GM19043 (cell line): ENCODE data around the gene PBX1.

Experiments used
- ATAC-seq: cut with Tn5 transposase; IDR thresholded peaks from one replicate; pipeline ENCODE4 v1.9.1; 2021; ENCODE audit warnings: low read depth; ENCODE audit not compliant: unreplicated experiment

Gene PBX1

DNA sequence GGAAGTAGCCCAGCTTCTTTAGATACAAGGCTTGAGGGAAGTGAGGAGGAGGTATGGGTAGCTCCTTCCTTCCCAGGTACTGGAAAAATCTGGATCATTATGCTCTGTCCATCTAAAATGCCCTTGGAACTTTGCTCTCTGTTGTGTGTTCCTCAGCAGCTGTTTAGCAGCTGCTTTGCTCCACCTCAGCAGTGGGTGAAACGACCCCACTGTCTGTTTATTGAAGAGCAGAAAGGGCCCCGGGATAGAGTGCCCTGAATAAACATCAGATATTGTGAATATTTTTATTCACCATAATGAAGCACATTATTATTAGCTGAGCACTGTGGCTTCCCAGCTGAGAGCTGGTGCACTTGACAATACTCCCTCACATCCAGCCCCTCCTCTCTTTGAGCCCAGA, 237.9 kb downstream of the PBX1 start:
- ATAC-seq: no peak

DNA sequence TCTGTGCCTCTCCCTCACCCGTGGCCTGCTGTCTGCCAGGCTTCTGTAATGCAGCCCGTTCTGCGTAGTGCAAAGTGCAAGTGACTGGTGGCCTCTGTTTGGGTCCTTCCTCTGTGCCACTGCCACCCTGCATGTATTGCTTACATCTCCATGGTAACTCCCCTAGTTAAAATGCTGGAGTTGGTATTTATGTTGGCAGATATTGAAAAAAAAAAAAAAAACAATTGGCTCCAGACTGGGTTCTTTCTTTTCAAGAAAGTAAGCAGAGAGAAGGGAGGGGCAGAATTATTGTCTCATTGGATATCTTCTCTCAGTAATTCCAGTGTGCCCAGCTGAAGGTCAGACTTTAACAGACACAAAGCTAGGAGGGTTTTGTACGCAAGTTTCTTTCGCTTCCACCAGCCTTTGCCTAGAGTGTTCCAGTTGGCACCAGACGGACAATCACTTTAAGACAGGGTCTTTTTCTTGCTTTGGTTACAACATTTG, 242.3 kb downstream of the PBX1 start:
- no peak for ATAC-seq

DNA sequence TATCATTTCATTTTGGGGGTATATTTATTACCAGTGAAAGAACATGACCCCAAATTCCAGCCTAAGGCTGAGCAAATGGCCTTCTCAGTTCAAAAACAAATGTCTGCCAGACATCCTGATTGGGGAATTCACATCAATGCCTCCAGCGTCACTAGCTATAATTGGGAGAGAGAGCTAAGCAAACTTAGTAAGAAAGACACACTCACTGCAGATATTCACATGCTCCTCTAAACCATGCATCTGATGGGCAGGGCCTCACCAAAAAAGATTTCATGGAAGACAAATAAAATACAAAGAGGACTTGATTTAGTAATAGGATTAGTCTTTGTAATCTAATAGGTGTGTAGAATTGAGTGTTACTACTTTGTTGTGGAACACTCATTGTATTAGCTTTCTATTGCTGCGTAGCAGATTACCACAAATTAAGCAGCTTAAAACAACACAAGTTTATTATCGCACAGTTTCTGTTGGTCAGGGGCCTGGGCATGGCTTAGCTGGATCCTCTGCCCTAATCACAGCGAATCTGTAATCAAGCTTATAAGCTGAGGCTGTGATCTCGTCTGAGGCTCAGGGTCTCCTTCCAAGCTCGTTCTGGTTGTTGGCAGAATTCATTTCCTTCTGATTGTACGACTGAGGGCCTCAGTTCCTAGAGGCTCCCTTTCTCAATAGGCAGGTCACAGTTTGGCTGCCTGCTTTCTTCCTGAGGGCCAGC, 243.0 kb downstream of the PBX1 start:
- ATAC-seq: no peak

DNA sequence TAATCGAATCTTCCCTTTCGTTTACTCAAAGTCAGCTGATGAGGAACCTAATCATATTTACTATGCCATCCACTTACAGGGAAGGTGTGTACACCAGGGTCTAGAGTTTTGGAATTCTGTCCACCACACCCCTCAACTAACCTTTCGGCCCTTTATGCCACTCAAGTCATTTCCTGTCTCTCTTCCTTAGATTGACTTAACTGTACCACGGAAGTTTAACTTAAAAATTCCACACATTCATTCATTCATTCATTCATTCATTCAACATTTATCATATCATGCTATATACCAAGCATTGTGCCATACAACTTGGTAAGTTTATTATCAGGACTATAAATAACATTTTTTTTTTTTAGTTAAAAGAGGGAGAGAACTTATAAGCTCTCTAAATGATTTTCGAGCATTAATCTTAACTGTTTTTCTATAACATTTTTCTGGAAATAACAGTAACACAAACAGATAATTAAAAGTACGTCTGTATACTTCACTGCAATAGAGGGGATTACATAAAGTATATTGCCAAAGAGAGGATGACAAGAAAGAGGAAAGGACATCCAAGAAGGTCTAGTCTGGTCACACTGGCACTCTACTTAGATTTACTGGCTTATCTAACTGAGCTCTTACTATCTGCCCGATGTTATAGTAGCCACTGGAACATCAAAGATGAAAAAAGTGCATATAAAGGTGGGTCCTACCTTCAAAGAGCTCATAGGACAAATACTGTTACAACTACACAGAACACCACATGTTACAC, 243.7 kb downstream of the PBX1 start:
- no peak for ATAC-seq

DNA sequence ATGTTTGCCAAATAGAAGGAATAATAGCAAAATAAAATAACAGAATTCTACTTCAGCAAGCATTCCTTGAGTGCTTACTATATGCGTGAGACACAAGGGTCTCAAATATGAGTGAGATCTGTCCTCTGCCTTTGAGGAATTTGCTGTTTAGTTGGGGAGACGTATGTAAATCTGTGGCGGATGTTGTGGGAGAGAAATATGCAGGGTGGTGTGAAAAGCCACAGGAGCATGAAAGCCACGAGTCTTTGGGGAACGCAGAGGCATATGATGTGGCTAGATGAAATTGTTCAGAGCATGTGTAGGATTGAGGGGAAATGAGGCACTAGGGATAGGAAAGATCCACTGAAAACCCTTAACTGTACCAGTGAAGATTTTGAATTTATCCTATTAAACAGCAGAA, 244.4 kb downstream of the PBX1 start:
- ATAC-seq: no peak

DNA sequence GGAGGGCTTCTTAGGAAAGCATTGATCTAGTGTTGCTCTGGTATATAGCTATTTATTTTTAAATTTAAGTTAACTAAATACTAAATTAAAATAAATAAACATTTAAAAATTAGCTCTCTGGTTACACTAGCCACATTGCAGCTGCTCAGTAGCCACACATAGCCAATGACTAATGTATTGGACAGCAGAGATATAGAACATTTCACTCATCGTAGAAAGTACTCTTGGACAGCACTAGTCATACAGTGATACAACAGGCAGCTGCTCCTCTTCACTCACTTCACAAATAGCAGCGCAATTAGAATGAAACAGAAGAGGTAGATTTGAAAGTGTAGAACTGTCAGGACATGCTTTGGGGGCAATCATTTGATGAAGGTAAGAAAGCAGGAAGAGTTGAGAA, 245.4 kb downstream of the PBX1 start:
- no peak for ATAC-seq

DNA sequence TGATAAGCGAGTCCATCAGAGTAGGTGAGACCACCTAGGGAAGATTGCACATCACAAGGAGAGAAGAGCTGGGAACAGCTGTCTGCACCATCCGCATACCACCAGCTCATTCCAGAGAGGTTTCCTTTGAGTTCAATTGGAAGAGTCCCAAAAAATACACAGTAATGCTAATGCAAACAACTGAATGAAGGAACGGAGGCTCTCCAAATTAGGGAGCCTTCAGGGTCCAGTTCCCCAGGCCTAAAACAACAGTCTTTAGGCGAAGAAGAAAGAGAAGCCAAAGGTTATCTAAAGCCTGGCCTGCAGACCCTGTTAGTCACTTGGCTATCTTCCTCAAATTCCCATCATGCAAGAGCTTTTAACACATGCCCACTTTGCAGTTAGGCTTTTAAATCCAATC, 246.4 kb downstream of the PBX1 start:
- ATAC-seq: no peak

DNA sequence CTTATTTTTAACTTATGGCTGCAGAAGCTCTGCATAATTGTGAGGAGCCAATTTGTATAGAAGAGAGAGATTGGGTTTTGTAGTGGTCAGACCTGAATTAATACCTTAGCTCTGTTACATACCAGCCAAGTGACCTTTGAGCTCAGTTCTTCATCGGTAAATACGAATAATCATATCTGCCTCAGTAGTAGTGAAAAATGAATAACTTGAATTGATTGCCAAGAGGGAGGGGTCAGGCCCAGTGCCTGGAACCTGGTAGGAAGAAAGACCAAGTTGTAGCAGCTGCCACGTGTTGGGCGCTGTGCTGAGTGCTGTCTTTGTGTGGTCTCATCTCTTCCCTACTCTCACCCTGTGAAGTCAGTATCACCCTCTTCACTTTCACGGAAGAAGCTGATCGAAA, 247.5 kb downstream of the PBX1 start:
- ATAC-seq: no peak

DNA sequence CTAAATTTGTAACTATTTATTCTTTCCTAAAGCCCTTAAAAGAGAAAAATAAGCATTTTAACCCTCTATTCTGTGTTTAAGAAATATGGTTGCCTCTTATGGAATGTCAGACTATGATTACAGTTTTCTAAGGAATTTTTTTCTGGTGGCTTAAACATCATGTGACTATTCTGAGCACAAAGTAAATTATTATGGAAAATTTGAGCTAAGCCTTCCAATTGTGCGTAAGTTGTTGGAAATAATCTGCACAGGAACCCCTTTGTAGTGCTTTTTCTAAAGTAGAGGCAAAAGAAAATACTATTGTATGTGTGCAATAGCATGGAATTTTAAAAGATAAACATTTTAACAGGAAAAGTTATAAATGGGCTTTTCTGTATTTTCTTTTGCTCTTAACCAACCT, 254.8 kb downstream of the PBX1 start:
- ATAC-seq: no peak

DNA sequence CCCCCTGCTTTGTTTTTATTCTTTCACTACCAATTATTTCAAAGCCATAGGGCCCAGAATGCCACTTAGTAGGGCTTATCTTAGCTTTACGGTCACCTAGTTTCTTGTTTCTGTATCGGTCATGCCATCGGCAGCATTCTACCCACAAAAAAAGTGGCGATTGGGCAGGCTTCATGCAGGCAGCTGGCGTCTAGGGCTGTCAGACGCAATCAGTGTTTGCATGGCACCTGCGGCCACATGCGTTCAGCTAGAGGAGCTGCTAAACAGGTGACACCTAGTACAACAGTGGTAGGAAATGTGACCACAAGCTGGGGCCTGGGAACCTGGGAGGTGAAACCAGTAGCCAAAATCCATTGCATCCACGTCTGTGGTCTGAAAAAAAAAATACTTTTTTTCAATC, 262.7 kb downstream of the PBX1 start:
- ATAC-seq: no peak

DNA sequence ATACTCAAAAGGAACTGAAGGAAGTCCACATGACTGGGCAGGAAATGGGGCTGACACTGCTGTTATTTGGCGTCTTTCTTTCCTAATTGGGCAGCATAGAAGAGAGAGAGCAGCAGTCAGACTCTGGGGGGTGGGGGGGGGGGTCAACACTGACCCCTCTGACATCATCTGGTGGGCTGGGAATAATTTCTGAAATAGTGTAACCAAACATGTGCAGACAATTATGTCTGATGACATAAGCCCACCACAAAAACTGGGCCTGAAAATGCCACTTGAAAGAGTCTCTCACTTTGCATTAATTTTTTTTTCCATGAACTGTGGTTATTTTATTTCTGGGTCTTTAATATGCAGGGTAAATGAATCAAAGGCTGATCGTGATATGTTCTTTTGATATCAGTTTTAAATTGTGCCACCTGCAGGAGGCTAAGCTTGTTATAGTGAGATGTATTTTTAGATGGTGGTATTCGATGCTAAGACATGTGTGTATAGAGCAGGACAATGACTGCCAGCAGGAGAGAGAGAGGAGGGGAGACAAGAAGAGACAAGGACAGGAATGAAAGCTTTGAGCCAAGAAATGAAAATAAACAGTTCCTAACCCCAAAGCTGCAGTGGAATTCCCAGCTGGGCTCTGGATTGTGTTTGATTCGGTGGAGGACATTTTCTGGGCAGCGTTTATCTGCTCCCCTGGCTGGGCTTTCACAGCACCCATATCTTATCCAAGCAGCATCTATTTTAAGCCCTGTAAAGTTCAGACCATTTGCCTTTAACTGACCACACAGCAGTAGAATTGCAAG, 264.7 kb downstream of the PBX1 start:
- ATAC-seq: no peak

DNA sequence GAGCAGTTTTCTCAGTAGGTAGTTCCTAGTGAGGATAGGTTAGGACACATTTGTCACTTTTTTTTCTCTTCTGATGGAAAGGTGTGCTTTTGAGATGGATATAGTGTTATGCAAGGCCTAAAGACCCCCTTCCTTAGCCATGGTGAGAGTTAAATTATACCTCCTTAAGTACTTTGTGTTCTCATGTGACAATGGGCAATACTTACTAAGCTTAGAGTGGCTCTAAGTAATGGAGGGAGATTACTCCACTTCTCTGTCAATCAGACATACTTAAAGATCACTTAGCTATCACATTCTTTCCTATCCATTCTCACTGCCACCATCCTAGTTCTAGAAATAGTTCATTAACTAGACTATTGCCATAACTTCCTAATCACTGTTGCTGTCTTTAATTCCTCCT, 265.6 kb downstream of the PBX1 start:
- no peak for ATAC-seq

DNA sequence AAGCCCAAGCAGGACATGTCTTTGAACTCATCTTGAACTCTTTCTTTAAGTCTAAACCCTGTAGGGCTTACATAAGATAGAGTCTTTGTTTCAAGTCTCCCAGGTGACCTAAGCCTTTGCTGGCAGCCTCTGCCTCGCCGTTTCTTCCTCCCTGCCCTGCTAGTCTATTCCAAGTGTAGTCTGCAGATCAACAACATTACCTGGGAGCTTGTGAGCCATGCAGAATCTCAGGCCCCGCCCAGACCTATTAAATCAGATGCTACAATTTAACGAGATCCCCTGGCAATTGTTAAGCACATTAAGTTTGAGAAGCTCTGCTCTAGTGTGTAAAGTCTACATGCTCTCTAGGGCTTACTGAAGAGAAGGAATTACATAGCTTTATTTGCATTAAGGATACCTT, 271.6 kb downstream of the PBX1 start:
- ATAC-seq: no peak

DNA sequence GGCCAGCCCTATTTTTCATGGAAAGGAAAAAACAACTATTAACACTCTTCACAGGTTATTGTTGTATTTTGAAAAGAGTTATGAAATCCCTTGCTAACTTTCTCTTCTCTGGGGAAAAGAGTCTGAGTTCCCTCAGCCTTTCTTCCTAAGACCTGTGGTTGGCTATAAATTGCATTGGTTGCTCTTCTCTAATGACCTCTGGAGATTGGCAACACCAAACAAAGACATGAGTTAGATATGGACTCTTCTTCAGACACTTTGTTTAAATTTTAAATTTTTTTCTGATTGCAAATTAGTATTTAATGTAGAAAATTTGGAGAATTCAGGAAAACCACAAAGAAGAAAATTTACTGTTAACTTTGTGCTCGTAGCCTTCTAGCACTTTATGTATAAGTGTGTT, 275.7 kb downstream of the PBX1 start:
- ATAC-seq: no peak

DNA sequence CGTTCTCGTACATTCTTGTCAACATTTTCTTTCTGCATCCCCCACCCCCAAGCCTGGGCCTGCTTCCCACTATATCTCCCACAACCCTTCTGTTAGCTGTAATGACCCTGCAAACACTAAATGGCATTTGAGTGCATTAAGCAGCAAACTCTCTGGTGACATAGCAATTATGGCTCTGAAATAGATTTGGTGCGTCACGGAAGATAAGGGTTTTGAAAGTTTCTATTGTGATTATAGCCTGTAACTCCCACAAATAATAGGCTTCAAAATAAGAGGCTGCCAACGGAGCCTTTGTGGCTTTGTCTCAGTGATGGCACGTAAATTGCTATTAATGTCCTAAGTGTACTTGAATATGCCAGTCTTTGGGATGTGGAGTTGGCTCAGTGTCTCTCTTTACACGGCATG, 277.6 kb downstream of the PBX1 start:
- no peak for ATAC-seq

DNA sequence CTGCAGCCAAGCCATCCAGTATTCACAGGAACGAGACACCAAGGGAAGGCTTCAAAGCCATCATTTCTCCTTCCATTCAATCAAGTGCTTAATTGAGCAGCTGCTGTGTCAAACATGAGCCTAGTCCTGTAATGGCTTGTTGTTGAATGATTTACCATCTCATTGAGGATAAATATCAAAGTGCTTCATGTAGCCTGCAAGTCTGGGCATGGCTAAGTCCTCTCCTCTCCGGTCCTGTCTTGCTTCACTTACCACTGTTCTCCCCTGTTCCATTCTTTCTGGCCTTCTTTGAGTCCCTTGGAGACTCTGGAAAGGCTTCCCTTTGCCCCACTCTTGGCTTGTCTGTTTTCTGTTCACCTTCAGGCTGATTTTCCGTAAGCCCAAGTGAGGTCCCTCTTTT, 279.8 kb downstream of the PBX1 start:
- ATAC-seq: no peak

DNA sequence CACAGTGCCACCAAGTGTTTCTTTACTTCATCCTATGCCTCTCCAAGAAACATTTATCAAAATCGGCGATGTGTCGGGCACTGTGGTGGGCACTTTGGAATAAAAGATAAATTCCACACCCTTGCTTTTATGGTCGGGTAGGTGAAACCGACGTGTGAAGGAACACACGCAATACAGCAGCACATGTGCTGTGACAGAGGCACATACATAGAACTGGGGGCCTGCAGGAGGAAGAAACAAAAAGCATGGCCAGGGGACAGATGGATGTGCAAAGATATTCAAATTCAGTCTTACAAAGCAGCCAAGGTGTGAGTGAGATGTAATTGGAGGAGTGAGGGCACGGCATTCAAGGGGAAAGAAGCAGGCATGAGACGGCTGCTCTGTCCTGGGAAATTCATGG, 282.0 kb downstream of the PBX1 start:
- no peak for ATAC-seq

DNA sequence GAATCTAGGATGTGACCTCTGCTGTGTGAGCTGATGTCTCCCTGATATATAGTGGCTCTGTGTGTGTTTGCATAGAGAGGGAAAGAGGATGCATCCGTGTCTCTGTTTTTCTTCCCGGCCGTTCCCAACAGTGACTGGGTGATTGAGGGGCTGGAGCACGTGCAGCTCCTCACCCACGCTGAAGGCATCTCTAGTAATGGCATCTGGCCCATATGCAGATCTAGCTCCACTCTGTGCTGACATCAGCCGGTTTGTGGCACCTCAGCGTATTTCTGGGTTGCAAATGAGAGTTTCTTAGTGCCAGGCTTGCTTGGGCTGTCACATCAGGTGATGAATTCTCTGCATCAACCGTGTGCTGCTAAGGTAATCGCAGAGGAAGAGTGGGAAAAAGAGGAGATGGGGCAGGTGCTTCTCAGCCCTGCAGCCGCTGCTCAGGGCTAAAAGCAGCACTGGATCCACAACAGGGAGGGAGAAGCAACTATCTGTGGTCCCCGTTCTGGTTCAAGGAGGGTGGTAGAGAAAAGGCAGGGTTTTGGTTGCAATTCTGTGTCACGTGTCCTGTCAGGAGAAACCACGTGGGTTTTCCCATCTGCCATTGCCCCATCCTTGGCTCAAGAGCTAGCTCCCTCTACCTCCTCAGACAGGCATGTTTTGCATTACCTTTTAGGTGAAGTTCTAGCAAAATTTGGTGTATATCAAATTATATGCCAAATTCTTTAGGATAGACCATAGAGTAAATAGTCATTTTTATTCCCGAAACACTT, 282.9 kb downstream of the PBX1 start:
- no peak for ATAC-seq

DNA sequence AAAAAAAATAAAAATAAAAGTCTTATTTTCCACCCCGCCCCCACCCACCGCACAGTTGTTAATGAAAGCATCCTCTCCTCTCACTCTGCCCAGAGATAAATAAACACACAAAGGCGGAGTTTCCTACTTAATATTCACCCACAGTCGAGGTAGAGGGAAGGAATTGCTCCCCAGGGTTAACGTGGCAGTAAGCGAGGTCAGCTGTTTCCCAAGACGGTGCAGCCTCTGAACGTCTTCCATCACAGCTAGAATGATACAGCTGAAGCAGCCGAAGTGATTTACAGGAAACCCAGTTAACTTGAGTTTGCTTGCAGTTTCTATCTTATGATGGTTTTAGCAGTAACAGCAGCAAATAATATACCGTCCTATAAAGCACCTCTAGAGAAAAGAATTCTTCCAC, 283.9 kb downstream of the PBX1 start:
- ATAC-seq: no peak

DNA sequence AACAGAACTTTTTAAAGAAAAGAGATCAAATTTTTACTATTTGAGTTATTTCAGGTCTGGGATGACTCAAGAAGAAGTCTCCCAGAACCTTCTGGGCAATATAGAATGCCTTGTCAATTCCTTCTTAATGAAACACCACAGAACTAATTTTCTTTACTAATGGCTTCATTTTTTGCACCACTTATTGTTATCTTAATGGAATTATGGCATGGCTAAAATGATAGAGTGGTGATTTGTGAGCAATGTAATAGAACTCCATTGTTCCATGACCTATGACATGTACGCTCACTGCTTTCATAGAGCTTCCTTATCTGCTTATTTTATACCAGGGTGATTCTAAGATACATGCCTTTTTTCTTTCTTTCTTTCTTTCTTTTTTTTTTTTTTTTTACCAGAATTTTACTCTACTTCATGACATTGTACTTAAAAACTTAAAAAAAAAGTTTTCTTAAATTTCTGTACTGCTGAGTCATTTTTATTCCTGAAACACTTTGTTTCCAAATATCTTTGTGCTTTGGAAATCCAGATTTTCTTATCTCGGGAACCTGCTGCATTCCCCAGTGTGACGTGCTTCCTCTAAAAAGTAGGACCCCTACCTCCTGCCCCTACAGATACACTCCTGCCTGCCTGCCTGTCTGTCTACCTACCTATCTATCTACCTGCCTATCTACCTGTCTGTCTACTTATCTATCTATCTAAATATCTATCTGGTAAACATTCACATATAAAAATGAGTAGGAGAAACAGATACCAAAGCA, 284.9 kb downstream of the PBX1 start:
- ATAC-seq: no peak
